HCT116 (cell line): ENCODE measurements around the gene MYOM1. TPM values are rescaled to one million over a fixed set of nuclear protein-coding genes. Genes with fewer than 3 reads are reported as not detected.

Experiments used
- ATAC-seq: fragments of 200-7000 bp; cut with Tn5 transposase; 2 replicates; pipeline ENCODE4 v1.9.1; 2020; ENCODE audit warnings: mild to moderate bottlenecking, moderate library complexity
- BruUV-seq: library from RNA; stranded (reverse); fragments of 400-500 nt; replicated peaks from 2 replicates; lab custom pipeline; 2021; lab: Mats Ljungman, UMichigan
- CTCF ChIA-PET: fragments of 300-600 bp; sonication (Branson Sonifier 250); formaldehyde crosslinking; loops from one replicate; lab custom pipeline; 2021; ENCODE audit warnings: antibody characterized with exemption; lab: Charles Lee
- POLR2A ChIA-PET: fragments of 300-600, 350-600 bp; sonication (Branson Sonifier 250); formaldehyde crosslinking; loops from one replicate; lab custom pipeline; 2021; ENCODE audit warnings: antibody characterized with exemption; lab: Charles Lee
- RAD21 ChIA-PET, 2 experiments: fragments of 300-600 bp; sonication (Branson Sonifier 250); formaldehyde crosslinking; loops; one replicate each; lab custom pipeline; 2023; ENCODE audit warnings: low total read pairs in 2 of 2; ENCODE audit not compliant: uncharacterized antibody in 2 of 2, unreplicated experiment in 2 of 2, low non-redundant PET in 1 of 2; lab: Charles Lee
- DNase-seq: peaks from one replicate; pipeline ENCODE4 v3.0.0-alpha.2; 2010; ENCODE audit warnings: low read depth, low spot score
- H2AFZ ChIP-seq: fragments of 200-600 bp; shearing (Covaris generic), sonication (generic); 2 replicates; pipeline ENCODE4 v1.6.1; 2017; ENCODE audit warnings: low read depth, mixed run types, mixed read lengths, antibody characterized with exemption, low read length; ENCODE audit not compliant: poor library complexity, severe bottlenecking
- H3K27ac ChIP-seq: 2 replicates; pipeline ENCODE4 v1.5.1; 2012; ENCODE audit warnings: low read depth, low read length
- H3K27me3 ChIP-seq: fragments of 200-600 bp; sonication (generic); 2 replicates; pipeline ENCODE4 v1.6.1; 2016; ENCODE audit warnings: mixed run types, low read length, mixed read lengths; ENCODE audit not compliant: insufficient read depth
- H3K36me3 ChIP-seq, 2 experiments: fragments of 200-500 bp in 1 of 2; fragments of 200-600 bp in 1 of 2; sonication (Bioruptor generic) in 1 of 2; sonication (generic) in 1 of 2; 2 replicates each; pipeline versions ENCODE4 v1.5.1 to v1.6.1; 2014 to 2016; ENCODE audit warnings: low read length in 2 of 2, inconsistent platforms in 1 of 2, mixed read lengths in 1 of 2, mixed run types in 1 of 2; ENCODE audit not compliant: insufficient read depth in 2 of 2, control insufficient read depth in 1 of 2
- H3K4me1 ChIP-seq, 2 experiments: fragments of 200-600 bp in 1 of 2; sonication (generic) in 1 of 2; 2 replicates each; pipeline versions ENCODE4 v1.5.1 to v1.6.1; 2012 to 2017; ENCODE audit warnings: low read length in 2 of 2, inconsistent platforms in 1 of 2, mild to moderate bottlenecking in 1 of 2, mixed read lengths in 1 of 2, mixed run types in 1 of 2, moderate library complexity in 1 of 2; ENCODE audit not compliant: insufficient read depth in 2 of 2, control insufficient read depth in 1 of 2
- H3K4me2 ChIP-seq: fragments of 200-600 bp; sonication (generic); 2 replicates; pipeline ENCODE4 v1.6.1; 2017; ENCODE audit warnings: mixed run types, low read length, mixed read lengths
- H3K4me3 ChIP-seq, 2 experiments: fragments of 200-600 bp in 1 of 2; sonication (generic) in 1 of 2; replicated peaks in 1 of 2; 2 replicates each; pipeline ENCODE4 v1.5.1; 2011 to 2016; ENCODE audit warnings: low read length in 2 of 2, control low read depth in 1 of 2, low read depth in 1 of 2, mild to moderate bottlenecking in 1 of 2, mixed read lengths in 1 of 2, mixed run types in 1 of 2
- H3K79me2 ChIP-seq: fragments of 200-600 bp; sonication (generic); 2 replicates; pipeline ENCODE4 v1.6.1; 2017; ENCODE audit warnings: mild to moderate bottlenecking, mixed run types, low read length, moderate library complexity, mixed read lengths; ENCODE audit not compliant: insufficient read depth
- H3K9ac ChIP-seq: fragments of 200-600 bp; sonication (generic); 2 replicates; pipeline ENCODE4 v1.6.1; 2016; ENCODE audit warnings: low read length, mixed read lengths
- H3K9me2 ChIP-seq: fragments of 200-600 bp; sonication (generic), shearing (Covaris generic); 2 replicates; pipeline ENCODE4 v1.6.1; 2017; ENCODE audit warnings: mixed run types, mild to moderate bottlenecking, moderate library complexity; ENCODE audit not compliant: insufficient read depth
- H3K9me3 ChIP-seq, 2 experiments: fragments of 200-500 bp in 1 of 2; fragments of 200-600 bp in 1 of 2; sonication (Bioruptor generic) in 1 of 2; sonication (generic) in 1 of 2; 2 replicates each; pipeline ENCODE4 v1.6.1; 2014 to 2017; ENCODE audit warnings: low read length in 2 of 2, mixed read lengths in 2 of 2, inconsistent platforms in 1 of 2, low read depth in 1 of 2, mild to moderate bottlenecking in 1 of 2, mixed run types in 1 of 2, moderate library complexity in 1 of 2; ENCODE audit not compliant: control insufficient read depth in 1 of 2, insufficient read depth in 1 of 2
- H4K20me1 ChIP-seq: fragments of 200-600 bp; sonication (generic), shearing (Covaris generic); 2 replicates; pipeline ENCODE4 v1.6.1; 2017; ENCODE audit warnings: mixed run types, mild to moderate bottlenecking, moderate library complexity; ENCODE audit not compliant: insufficient read depth
- CBX3 ChIP-seq: IDR thresholded peaks from 2 replicates; pipeline ENCODE4 v1.6.1; 2012; ENCODE audit warnings: low read depth
- CEBPB ChIP-seq: IDR thresholded peaks from 2 replicates; pipeline ENCODE4 v1.6.1; 2012; ENCODE audit warnings: low read depth
- FOSL1 ChIP-seq: IDR thresholded peaks from 2 replicates; pipeline ENCODE4 v1.6.1; 2012; ENCODE audit warnings: low read depth
- JUND ChIP-seq: IDR thresholded peaks from 2 replicates; pipeline ENCODE4 v1.6.1; 2012
- POLR2A ChIP-seq: IDR thresholded peaks from 2 replicates; pipeline ENCODE4 v1.7.0; 2011; ENCODE audit warnings: borderline replicate concordance; ENCODE audit not compliant: insufficient read depth, insufficient read length; ENCODE audit errors: extremely low read depth
- RAD21 ChIP-seq: IDR thresholded peaks from 2 replicates; pipeline ENCODE4 v1.6.1; 2012; ENCODE audit warnings: low read depth, mild to moderate bottlenecking
- REST ChIP-seq: IDR thresholded peaks from 2 replicates; pipeline ENCODE4 v1.6.1; 2012; ENCODE audit warnings: low read depth
- SRF ChIP-seq: IDR thresholded peaks from 2 replicates; pipeline ENCODE4 v1.6.1; 2012; ENCODE audit warnings: low read depth
- TCF7L2 ChIP-seq: IDR thresholded peaks from 2 replicates; pipeline ENCODE4 v1.7.0; 2011; ENCODE audit warnings: borderline replicate concordance, inconsistent platforms; ENCODE audit not compliant: insufficient read depth, insufficient read length; ENCODE audit errors: extremely low read depth
- ZBTB33 ChIP-seq: IDR thresholded peaks from 2 replicates; pipeline ENCODE4 v1.6.1; 2011; ENCODE audit warnings: mild to moderate bottlenecking, low read length, moderate library complexity; ENCODE audit not compliant: insufficient replicate concordance; ENCODE audit errors: extremely low read depth
- ZFX ChIP-seq: fragments of 450-650 bp; IDR thresholded peaks from 2 replicates; pipeline ENCODE4 v1.6.1; 2017
- ZNF274 ChIP-seq: fragments of 200-500 bp; sonication (Bioruptor generic); IDR thresholded peaks from 2 replicates; pipeline ENCODE4 v1.6.1; 2014; ENCODE audit warnings: mild to moderate bottlenecking, low read depth, low read length, inconsistent platforms
- intact Hi-C: fragments of 100-400 bp; cut with micrococcal nuclease; formaldehyde crosslinking; loops from 2 replicates; pipeline ENCODE4 v1.10.0; 2022
- total RNA-seq: library from RNA; stranded (reverse); gene quantifications from one replicate; pipeline ENCODE4 v1.2.1, GENCODE V29; 2021; ENCODE audit not compliant: unreplicated experiment

Gene MYOM1
- total RNA-seq, 1 experiment from 2014 or later: 0.52 TPM

GRCh38 chr18:3179430-3180089, 40.2 kb downstream of the MYOM1 start:
- no TSS peak for BruUV-seq
- Histone ChIP-seq H3K9me3 (no peaks in the 10 kb centered on the region), H3K4me2 (no peak overlapping the region), H3K27me3 (no peaks in the 10 kb centered on the region), H3K27ac (no peak overlapping the region), H3K36me3 (no peaks in the 10 kb centered on the region), H3K4me1 (peaks cover 2 to 7% of the 10 kb centered on the region in 2 experiments; a peak in 2 of 4 replicates), H2AFZ (no peak overlapping the region), H3K9me2 (no peaks in the 10 kb centered on the region), H3K4me3 (no peak overlapping the region), H3K79me2 (no peaks in the 10 kb centered on the region), H3K9ac (no peak overlapping the region)
- no peak for DNase-seq
- no peak for ATAC-seq
- POLR2A ChIA-PET: no interaction called here
- TF ChIP-seq ZFX (no peak), FOSL1 (no peak), CEBPB (no peak), TCF7L2 (no peak), RAD21 (no peak), ZNF274 (no peak), CBX3 (no peak), JUND (no peak), SRF (no peak), REST (no peak), POLR2A (no peak), ZBTB33 (no peak)
- TF ChIP-seq, all 23 proteins: peak for 0
- RAD21 ChIA-PET: no interaction called here
- CTCF ChIA-PET: interaction anchor here (0.9 to 1.4 kb wide), 2 partner anchors 28 to 67 kb away, joined by 3 read pairs; no protein-coding TSS in a partner anchor
- no peaks in the 10 kb centered on the region for H4K20me1 ChIP-seq
- intact Hi-C loops: no loop called here
